Left lung (tissue), 10 donors: ENCODE results near the gene ASIC2. TPM values are rescaled to one million over a fixed set of nuclear protein-coding genes. Genes with fewer than 3 reads are reported as not detected.

Source experiments
- ATAC-seq: fragments of 200-7000 bp; cut with Tn5 transposase; one replicate; pipeline ENCODE4 v1.9.1; 2020; ENCODE audit warnings: moderate library complexity
- DNase-seq, 4 donors: peaks; one replicate each; pipeline ENCODE4 v3.0.0-alpha.2; 2013 to 2020
- H3K27ac ChIP-seq, 2 donors: fragments of 200-600 bp; sonication (generic) in 1 of 2; one replicate each; pipeline versions ENCODE4 v1.5.0 to v1.8.0; 2020 to 2021
- H3K27me3 ChIP-seq, 2 donors: fragments of 200-600 bp; sonication (generic) in 1 of 2; one replicate each; pipeline versions ENCODE4 v1.5.0 to v1.8.0; 2020 to 2021
- H3K36me3 ChIP-seq, 2 donors: fragments of 200-600 bp; sonication (generic) in 1 of 2; one replicate each; pipeline versions ENCODE4 v1.5.0 to v1.8.0; 2020 to 2021
- H3K4me1 ChIP-seq, 2 donors: fragments of 200-600 bp; one replicate each; pipeline ENCODE4 v1.8.0; 2021
- H3K4me3 ChIP-seq, 2 donors: fragments of 200-600 bp; sonication (generic) in 1 of 2; one replicate each; pipeline versions ENCODE4 v1.5.0 to v1.8.0; 2020 to 2021; ENCODE audit warnings: mild to moderate bottlenecking in 1 of 2
- H3K9me3 ChIP-seq, 2 donors: fragments of 200-600 bp; sonication (generic) in 1 of 2; one replicate each; pipeline versions ENCODE4 v1.5.0 to v1.8.0; 2020 to 2021
- CTCF ChIP-seq, 2 donors: fragments of 200-600 bp; sonication (generic) in 1 of 2; IDR thresholded peaks; one replicate each; pipeline versions ENCODE4 v1.5.0 to v1.8.0; 2021; ENCODE audit warnings: antibody characterized with exemption in 2 of 2
- intact Hi-C, 2 donors: fragments of 100-400 bp; cut with DNase I; formaldehyde crosslinking; loops; one replicate each; pipeline versions ENCODE4 v1.11.2 to v1.14.2; 2022
- polyA plus RNA-seq, 6 donors: library from polyadenylated mRNA; unstranded; fragments of 120-200 nt; gene quantifications; one replicate each; pipeline ENCODE4 v1.2.1, GENCODE V29; 2013; ENCODE audit not compliant: insufficient read length in 6 of 6
- total RNA-seq, 2 donors: library from RNA; stranded (reverse); fragmentation: NEBNext Ultra II Directional; extraction: Animal tissue kit (Norgen Biotek cat#: 25700); gene quantifications; one replicate each; pipeline ENCODE4 v1.2.1, GENCODE V29; 2021
- donor health status: DM: no; HTN: yes; CAD: no.
- donor health status: DM: no; HTN: no; CAD: no.

Gene ASIC2
- total and polyA plus RNA-seq, 8 donors = 0.08 to 0.59 (median 0.46) TPM

DNA sequence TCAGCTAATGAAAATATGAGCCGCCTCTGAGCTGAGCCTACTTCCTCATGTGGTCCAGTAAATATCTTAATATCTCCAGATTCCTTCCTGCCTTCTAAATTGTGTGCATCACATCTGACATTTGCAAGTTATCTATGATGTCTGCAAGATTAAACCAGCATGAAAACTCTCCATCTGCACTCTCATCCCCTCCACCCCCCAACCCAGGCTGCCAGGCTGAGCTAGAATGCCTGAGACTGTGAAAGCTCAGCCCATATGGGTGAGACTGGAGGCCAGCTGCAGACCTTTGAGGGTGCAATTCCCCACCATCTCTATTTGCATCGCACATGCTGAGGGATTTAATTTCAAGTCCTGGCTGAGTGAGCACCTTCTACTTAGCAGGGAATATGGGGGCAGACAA, 82.8 kb downstream of the ASIC2 start:
- Histone ChIP-seq H3K4me3 (no peak overlapping the region), H3K4me1 (no peaks in the 10 kb centered on the region), H3K27me3 (peaks cover 0 to 8% of the 10 kb centered on the region in 2 donors), H3K27ac (no peak overlapping the region), H3K36me3 (no peaks in the 10 kb centered on the region), H3K9me3 (no peaks in the 10 kb centered on the region)
- intact Hi-C loops = no loop called here
- no peak for TF ChIP-seq CTCF (IDR thresholded peaks at IDR 0.05)
- ATAC-seq = no peak
- no peak for DNase-seq

- H3K36me3 ChIP-seq = no peaks in the 10 kb centered on the region
- DNase-seq = no peak
- ATAC-seq = no peak
- intact Hi-C loops = no loop called here
- TF ChIP-seq CTCF (IDR thresholded peaks at IDR 0.05) = no peak
- peaks cover 0 to 11% of the 10 kb centered on the region in 2 donors for H3K27me3 ChIP-seq
- no peak overlapping the region for H3K27ac ChIP-seq
- H3K4me1 ChIP-seq = no peaks in the 10 kb centered on the region
- no peaks in the 10 kb centered on the region for H3K9me3 ChIP-seq
- H3K4me3 ChIP-seq = no peak overlapping the region
Observed at GRCh38 chr17:33209671-33210070, 83.4 kb downstream of the ASIC2 start.

- H3K36me3 ChIP-seq = no peaks in the 10 kb centered on the region
- no peak overlapping the region for H3K4me3 ChIP-seq
- H3K27me3 ChIP-seq = peaks cover 0 to 31% of the 10 kb centered on the region in 2 donors
- H3K9me3 ChIP-seq = no peaks in the 10 kb centered on the region
- no peak overlapping the region for H3K27ac ChIP-seq
- intact Hi-C loops = no loop called here
- no peaks in the 10 kb centered on the region for H3K4me1 ChIP-seq
- no peak for TF ChIP-seq CTCF (IDR thresholded peaks at IDR 0.05)
- DNase-seq (no peak), ATAC-seq (no peak)
Observed at GRCh38 chr17:33207231-33207630, 85.9 kb downstream of the ASIC2 start.

GRCh38 chr17:33205552-33205951, 87.5 kb downstream of the ASIC2 start:
- ATAC-seq = no peak
- intact Hi-C loops = no loop called here
- H3K9me3 ChIP-seq = no peaks in the 10 kb centered on the region
- H3K27ac ChIP-seq = no peak overlapping the region
- H3K36me3 ChIP-seq = no peaks in the 10 kb centered on the region
- no peaks in the 10 kb centered on the region for H3K4me1 ChIP-seq
- no peak overlapping the region for H3K4me3 ChIP-seq
- no peak for TF ChIP-seq CTCF (IDR thresholded peaks at IDR 0.05)
- H3K27me3 ChIP-seq = peaks cover 0 to 31% of the 10 kb centered on the region in 2 donors
- no peak for DNase-seq

DNA sequence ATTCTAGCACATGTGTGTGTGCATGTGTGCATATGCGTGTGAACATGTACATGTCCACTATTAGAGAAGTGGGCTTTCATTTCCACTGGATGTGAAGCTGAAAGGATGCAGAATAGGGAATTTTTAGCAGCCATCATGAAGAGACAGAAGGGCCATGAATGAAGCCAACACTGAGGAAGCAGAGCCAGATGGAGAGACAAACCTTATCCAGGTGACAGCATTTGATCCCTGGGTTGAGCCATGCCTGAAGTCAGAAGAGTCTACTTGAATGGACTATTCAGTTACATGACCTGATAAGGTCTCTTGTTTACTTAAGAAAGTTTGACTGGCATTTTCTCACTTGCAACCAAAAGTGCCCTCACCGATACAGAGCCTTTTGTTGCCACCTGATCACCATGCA, 88.4 kb downstream of the ASIC2 start:
- intact Hi-C loops = no loop called here
- ATAC-seq (no peak), DNase-seq (no peak)
- H3K36me3 ChIP-seq = no peaks in the 10 kb centered on the region
- H3K9me3 ChIP-seq = no peaks in the 10 kb centered on the region
- no peaks in the 10 kb centered on the region for H3K4me1 ChIP-seq
- H3K27ac ChIP-seq = no peak overlapping the region
- peaks cover 0 to 31% of the 10 kb centered on the region in 2 donors for H3K27me3 ChIP-seq
- TF ChIP-seq CTCF (IDR thresholded peaks at IDR 0.05) = no peak
- H3K4me3 ChIP-seq = no peak overlapping the region
